HG03378 (cell line): ENCODE data around the gene RTCB.

Experiments
- ATAC-seq: cut with Tn5 transposase; IDR thresholded peaks from one replicate; pipeline ENCODE4 v1.9.1; 2021; ENCODE audit warnings: mild to moderate bottlenecking, moderate library complexity; ENCODE audit not compliant: unreplicated experiment

The RTCB gene

GRCh38 chr22:32411829-32412592 is at the start of gene RTCB:
TSS of gene RTCB (minus strand) at chr22:32412247. CDS start at chr22:32412156, 91 bp downstream.
- ATAC-seq = peak; percentile 44

DNA sequence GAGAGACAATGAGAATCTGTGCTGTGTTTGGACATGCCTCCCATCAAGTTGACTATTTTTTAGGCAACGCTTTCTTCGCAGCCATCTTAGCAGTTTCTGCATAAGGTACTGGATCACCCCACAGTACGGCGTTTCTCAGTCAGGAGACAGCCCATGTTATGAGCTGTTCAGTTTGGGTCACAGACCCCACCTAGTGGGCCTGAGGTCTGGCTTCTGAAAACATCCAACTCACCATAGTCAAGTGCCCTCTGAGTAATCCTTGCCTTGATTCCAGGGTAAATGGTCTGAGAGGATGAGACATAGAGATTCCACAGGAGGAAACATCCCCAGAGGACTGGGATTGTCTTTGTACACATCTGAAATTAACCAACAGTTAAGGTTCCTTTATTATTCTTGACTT is 45.0 kb upstream of the RTCB start:
- no peak for ATAC-seq

DNA sequence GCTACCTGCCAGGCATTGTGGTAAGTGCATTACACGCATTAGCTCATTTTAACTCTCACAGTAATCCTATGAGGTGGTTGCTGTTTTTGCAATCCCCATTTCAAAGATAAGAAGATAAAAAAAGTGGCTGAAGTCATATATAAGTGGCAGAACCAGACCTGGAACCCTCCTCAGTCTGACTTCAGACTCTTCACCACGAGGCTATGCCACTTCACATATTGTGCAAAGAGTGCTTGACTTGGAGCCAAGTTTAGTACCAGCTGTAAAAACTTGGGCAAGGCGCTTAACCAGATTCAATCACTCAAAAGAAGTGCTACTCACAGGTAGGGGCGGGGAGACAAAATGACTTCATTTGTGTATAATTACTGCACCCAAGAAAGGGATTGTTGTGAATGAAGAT is 36.9 kb upstream of the RTCB start:
- no peak for ATAC-seq

- ATAC-seq = no peak
Measured at GRCh38 chr22:32446321-32446720, 34.3 kb upstream of the RTCB start.

DNA sequence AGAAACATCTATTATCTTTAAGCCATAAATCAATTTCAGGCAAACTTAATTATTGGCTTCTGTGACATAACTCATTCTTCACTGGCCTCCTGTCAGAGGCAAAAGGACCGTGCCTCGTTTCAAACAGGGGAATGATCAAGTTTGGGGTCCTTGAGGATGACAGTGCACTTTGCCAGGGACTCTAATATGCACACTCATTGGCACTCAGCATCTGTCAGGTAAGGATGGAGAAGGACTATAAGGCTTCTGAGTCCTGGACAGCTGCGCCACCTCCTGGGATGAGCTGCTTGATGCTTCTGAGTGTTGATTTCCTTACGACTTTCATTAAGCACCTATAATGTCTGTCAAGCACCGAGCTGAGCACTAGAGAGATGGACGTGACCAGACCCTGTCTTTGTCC is 32.0 kb upstream of the RTCB start:
- ATAC-seq = no peak

GRCh38 chr22:32430352-32430751 is 18.3 kb upstream of the RTCB start:
- ATAC-seq = no peak

GRCh38 chr22:32426881-32427280 is 14.8 kb upstream of the RTCB start:
- ATAC-seq = no peak

GRCh38 chr22:32423664-32424063 is 11.6 kb upstream of the RTCB start:
- ATAC-seq = no peak

GRCh38 chr22:32422062-32422461 is 10.0 kb upstream of the RTCB start:
- no peak for ATAC-seq

DNA sequence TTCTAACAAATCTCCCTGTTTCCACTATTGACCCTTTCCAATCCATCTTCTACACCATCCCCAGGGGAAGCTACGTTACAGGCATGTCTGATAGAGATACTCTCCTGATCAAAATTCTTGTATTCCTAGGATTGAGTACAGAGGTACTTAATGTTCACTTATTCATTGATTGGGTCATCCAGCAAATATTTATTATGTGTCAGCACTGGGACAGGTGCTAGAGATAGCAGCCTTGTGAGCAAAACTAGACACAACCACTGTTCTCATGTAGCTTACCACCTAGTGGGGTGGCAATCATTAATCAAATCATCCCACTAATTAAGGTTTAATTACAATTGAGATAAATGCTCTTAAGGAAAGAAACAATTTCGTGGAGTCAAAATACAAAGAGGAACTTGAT is 9.4 kb upstream of the RTCB start:
- no peak for ATAC-seq

DNA sequence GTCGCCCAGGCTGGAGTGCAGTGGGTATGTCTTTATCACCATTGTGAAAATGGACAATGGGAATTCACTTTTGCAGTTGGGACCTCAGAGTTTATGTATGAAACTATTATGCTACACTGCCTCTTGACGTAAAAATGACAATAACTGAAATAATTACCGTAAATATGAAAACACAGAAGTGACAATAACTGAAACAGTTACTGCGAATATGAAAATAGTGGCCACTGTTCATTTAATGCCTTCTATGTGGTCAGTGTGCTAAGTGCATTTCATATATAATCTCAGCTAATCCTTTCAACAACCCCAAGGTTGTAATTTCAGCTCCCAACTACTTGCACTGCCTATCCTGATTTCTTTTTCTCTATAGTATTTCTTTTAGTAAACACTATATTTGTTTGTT is 5.9 kb upstream of the RTCB start:
- no peak for ATAC-seq

DNA sequence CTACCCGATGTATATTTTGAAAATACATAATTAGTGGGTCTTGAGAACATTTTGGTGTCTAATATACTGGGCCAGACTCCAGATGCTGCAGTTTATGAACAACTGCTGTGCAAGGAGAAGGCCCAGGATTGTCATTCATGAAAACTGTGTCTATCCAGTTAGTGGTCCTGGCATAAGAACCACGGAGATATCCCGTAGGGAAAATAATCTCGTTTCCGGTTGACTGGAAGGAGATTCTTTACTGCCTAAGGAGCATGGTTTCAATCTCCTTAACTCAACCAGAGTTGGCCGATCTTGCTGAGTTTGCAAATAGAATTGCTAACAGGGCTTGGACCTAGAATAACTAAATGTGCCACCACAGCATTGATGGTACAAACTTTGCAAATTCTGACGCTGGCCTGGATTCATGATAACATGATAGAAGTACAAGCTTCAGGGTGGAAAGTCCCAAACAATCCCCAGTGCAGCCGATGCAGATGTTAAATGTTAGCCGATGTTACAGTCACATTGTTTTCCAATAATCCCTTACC is 4.6 kb upstream of the RTCB start:
- ATAC-seq = no peak

GRCh38 chr22:32414191-32414590 is 2.1 kb upstream of the RTCB start:
- ATAC-seq = no peak

DNA sequence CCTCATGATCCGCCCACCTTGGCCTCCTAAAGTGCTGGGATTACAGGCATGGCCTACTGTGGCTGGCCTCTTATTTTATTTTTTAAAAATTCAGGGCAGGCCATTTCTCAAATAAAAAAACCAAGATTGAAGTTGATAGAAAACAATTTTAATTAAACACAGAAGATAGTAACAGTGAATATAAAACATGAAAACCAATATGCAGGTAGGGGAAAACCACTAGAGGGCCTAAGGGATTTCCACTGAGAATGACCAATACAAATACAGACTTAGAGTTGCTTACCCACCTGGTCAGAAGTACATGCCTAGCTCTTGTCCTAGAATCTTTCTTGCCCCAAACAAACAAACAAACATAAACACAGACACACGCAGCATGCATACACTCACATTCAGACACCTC is 1.7 kb upstream of the RTCB start:
- no peak for ATAC-seq

DNA sequence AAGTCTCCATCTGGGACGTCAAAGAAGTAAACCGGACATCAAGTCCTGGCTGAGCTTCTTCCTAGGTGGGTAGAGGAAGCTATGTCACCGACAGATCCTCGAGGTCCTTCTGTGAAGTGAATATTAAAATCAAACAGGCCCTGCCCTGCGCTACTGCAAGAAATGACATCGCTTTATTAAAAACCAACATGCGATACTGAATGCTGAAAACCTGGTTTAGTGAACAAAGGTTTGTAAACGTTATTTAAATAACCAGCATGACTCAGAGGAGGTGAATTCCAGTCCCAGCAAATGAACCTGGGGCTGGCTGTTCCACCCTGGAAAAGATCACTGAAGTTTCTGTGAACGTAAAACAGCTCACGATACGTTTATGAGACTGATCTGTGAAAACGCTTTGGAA is 645 bp downstream of the RTCB start:
- ATAC-seq = peak; percentile 3

DNA sequence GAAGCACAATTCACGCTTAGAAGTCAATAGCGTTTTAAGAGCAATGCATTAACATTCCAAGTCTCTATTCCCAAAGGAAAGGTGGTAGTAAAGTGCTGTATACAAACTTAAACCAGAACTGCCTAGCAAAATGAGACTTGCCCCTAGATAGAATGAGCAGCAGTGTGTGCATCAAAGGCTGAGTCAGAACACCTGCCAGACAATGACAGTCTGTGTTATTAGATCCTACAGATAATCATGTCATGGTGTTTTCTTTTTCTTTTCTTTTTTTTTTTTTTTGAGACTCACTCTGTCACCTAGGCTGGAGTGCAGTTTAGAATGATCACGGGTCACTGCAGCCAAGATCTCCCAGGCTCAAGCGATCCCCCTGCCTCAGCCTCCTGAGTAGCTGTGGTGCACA is 1.6 kb downstream of the RTCB start:
- no peak for ATAC-seq

DNA sequence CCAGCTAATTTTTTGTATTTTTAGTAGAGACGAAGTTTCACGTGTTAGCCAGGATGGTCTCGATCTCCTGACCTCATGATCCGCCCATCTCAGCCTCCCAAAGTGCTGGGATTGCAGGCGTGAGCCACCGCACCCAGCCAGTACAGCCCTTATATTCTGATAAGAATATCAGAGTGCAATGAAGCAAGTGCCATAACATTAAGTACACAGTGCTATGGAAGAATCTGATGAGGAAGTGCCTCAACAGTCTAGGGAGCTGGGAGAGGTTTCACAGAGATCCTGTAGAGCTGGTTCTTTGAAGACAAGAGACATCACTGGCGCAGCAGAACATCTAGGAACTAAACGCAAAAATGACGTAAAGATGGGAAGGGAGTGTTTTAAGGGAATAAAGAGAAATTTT is 2.1 kb downstream of the RTCB start:
- no peak for ATAC-seq

GRCh38 chr22:32407936-32408335 is 4.1 kb downstream of the RTCB start:
- no peak for ATAC-seq

- ATAC-seq = peak; percentile 51
Measured at GRCh38 chr22:32407312-32407711, 4.7 kb downstream of the RTCB start.

- no peak for ATAC-seq
Measured at GRCh38 chr22:32404021-32404420, 8.0 kb downstream of the RTCB start.

GRCh38 chr22:32401486-32401885 is 10.6 kb downstream of the RTCB start:
- no peak for ATAC-seq

GRCh38 chr22:32396746-32397145 is 15.3 kb downstream of the RTCB start:
- no peak for ATAC-seq

- no peak for ATAC-seq
Measured at GRCh38 chr22:32396255-32396654, 15.8 kb downstream of the RTCB start.
